Epithelial cell of proximal tubule (primary cell): Measurements from ENCODE around the gene IGLL1. TPM values are rescaled to one million over a fixed set of nuclear protein-coding genes. Genes with fewer than 3 reads are reported as not detected.
A peak's percentile ranks its signal among the peaks of the same experiment; 100 is the strongest.
"Not testable (repeated sequence)": the region's sequence is repeated elsewhere in the genome, so short reads cannot be mapped to it uniquely, and the experiment has no call there.

Source experiments
- DNase-seq: peaks from one replicate; pipeline ENCODE4 v3.0.0-alpha.2; 2011; ENCODE audit warnings: low read depth
- H3K4me3 ChIP-seq: 2 replicates; pipeline ENCODE4 v1.5.1; 2011; ENCODE audit warnings: low read depth, mild to moderate bottlenecking, low read length
- CTCF ChIP-seq: conservative IDR thresholded peaks from 2 replicates; pipeline ENCODE4 v1.5.1; 2012; ENCODE audit warnings: low read depth, mild to moderate bottlenecking, low read length
- total RNA-seq: library from RNA; depleted of rRNA; stranded (reverse); fragments of >200 nt; gene quantifications from 2 replicates; pipeline ENCODE4 v1.2.3, GENCODE V29; 2015

Gene IGLL1
- total RNA-seq, 1 donor from 2014 or later: not detected

- TF ChIP-seq CTCF: no peak
- no peak for DNase-seq
- no peak overlapping the region for H3K4me3 ChIP-seq
Observed at GRCh38 chr22:23536821-23537345, 43.2 kb downstream of the IGLL1 start.

GRCh38 chr22:23535790-23536661 lies 44.1 kb downstream of the IGLL1 start:
- not testable (repeated sequence) for DNase-seq, H3K4me3 ChIP-seq

GRCh38 chr22:23534851-23535717 lies 45.0 kb downstream of the IGLL1 start:
- DNase-seq: no peak
- no peak for TF ChIP-seq CTCF
- H3K4me3 ChIP-seq: no peak overlapping the region

- no peak for DNase-seq
- no peak for TF ChIP-seq CTCF
- H3K4me3 ChIP-seq: no peak overlapping the region
Observed at GRCh38 chr22:23534201-23534850, 45.8 kb downstream of the IGLL1 start.

- no peak for DNase-seq
- TF ChIP-seq CTCF: no peak
- no peak overlapping the region for H3K4me3 ChIP-seq
Observed at GRCh38 chr22:23533771-23534191, 46.3 kb downstream of the IGLL1 start.

GRCh38 chr22:23533328-23533762 lies 46.7 kb downstream of the IGLL1 start:
- no peak for DNase-seq
- TF ChIP-seq CTCF: peak; percentile 40
- no peak overlapping the region for H3K4me3 ChIP-seq

GRCh38 chr22:23532731-23533130 lies 47.4 kb downstream of the IGLL1 start:
- TF ChIP-seq CTCF: no peak
- no peak overlapping the region for H3K4me3 ChIP-seq
- DNase-seq: no peak
